ENCODE data around the gene PTPN14.
"Not testable (repeated sequence)": the region's sequence is repeated elsewhere in the genome, so short reads cannot be mapped to it uniquely, and the experiment has no call there.

PTPN14 gene

DNA sequence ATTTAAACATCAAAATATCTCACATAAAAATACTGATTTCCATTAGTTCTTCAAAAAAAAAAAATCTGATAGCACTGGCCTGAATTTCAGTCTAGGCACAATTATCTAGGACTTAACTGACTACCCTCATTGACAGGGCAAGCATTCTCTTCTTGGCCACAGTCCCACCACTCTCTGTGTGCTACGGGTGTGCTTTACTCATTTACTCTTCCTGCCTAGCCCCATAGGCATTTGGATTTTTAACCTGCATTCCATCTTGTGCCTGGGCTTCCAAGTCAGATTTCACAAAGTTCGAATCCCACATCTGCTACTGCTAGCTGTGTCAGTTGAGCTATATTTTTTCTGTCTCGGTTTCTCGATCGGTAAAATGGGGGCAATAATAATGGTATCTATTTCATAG lies 38.0 kb downstream of the PTPN14 start:
- no peak for DNase-seq

DNA sequence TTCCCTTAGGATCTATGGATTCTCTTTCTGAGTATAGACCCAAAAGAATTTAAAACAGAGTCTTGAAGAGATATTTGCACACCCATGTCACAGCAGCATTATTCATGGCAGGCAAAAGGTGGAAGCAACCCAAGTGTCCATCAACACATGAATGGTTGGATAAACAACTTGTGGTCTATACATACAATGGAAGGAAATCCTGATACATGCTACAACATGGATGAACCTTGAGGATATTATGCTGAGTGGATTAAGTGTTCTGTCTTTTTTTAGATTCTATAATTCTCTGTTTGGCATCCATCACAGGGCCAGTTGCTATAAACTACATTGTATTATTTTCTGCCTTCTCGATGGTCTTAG lies 39.8 kb downstream of the PTPN14 start:
- no peak for DNase-seq

GRCh38 chr1:214510914-214511638 lies 40.3 kb downstream of the PTPN14 start:
- DNase-seq = no peak

- no peak for DNase-seq
These were observed 40.9 kb downstream of the PTPN14 start for GRCh38 chr1:214510477-214510876.

DNA sequence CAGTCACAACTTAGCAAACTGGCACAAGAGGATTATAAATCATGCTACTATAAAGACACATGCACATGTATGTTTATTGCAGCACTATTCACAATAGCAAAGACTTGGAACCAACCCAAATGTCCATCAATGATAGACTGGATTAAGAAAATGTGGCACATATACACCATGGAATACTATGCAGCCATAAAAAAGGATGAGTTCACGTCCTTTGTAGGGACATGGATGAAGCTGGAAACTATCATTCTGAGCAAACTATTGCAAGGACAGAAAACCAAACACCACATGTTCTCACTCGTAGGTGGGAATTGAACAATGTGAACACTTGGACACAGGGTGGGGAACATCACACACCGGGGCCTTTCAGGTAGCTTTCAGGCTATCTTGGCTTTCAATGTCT lies 41.8 kb downstream of the PTPN14 start:
- DNase-seq = not testable (repeated sequence)

GRCh38 chr1:214506972-214507431 lies 44.4 kb downstream of the PTPN14 start:
- DNase-seq = no peak

DNA sequence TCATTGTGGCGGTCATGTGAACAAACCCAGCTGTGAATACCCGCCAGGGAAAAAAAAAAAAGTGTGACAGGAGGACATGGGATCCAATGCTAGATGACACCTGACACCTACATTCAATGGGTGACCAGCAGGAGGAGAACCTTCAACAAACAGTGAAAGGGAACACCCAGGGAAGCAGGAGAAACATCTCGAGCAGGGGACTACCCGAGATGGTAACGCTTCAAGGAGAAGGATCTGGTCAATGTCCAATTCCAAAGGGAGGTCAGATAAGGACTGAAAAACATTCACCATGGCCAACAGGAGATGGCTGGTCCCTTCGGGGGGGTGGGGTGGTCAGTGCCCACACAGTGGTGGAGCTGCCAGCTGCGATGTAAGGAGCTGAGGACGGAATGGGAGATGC lies 46.3 kb downstream of the PTPN14 start:
- DNase-seq = no peak

GRCh38 chr1:214504330-214504729 lies 47.1 kb downstream of the PTPN14 start:
- no peak for DNase-seq

- DNase-seq = no peak
These were observed 47.8 kb downstream of the PTPN14 start for GRCh38 chr1:214503553-214503952.

DNA sequence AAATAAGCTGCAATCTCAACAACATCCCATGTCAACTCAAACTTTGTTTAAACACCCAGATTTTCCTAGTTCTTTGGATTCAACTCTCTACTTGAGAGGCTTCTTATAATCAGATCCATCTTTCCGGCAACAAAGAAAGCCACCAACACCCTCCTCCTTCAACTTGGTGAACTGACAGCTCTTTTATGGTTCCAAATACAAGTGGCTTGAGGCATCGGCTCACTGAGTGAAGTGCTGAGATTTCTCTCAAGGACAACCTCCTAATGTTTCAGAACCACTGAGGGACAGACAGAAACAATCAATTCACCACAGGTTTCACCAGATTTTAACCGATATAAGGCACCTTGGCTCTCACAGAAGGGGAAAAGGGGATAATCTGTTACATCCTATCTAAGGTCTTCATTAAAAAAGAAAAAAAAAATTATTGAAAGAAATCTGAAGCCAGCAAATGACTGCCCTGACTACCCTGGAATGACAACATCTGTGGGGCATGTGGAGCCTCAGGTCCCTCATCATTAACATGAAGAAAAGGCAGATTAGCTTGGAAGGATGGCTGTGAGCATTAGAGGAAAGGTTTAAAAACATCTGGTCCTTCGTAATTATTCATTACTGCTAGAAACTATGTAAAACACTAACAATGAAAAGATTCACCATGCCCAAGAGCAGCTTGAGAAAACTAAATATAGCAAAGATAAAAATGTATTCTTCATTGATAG lies 50.9 kb downstream of the PTPN14 start:
- DNase-seq = no peak

DNA sequence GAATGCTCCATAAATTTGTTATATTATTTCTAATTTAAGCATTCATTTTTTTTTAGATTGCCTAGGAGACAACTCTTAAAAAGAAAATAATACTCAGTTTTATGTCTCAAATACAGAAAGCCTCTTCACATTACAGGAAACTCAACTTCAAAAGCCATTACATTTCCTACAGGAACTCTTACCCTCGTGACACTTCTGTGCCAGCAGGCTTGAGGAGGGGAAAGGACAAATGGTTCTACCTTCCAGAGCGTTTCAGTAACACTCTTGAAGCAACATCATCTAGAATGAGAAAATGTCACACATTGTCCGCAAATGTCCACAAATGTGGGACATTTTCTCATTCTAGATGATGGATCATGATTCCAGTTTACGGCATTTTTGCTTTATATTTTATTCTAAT lies 51.7 kb downstream of the PTPN14 start:
- DNase-seq = no peak

- DNase-seq = no peak
These were observed 53.4 kb downstream of the PTPN14 start for GRCh38 chr1:214498021-214498420.

- DNase-seq = no peak
These were observed 55.3 kb downstream of the PTPN14 start for GRCh38 chr1:214496126-214496525.

- no peak for DNase-seq
These were observed 56.7 kb downstream of the PTPN14 start for GRCh38 chr1:214494706-214495105.

DNA sequence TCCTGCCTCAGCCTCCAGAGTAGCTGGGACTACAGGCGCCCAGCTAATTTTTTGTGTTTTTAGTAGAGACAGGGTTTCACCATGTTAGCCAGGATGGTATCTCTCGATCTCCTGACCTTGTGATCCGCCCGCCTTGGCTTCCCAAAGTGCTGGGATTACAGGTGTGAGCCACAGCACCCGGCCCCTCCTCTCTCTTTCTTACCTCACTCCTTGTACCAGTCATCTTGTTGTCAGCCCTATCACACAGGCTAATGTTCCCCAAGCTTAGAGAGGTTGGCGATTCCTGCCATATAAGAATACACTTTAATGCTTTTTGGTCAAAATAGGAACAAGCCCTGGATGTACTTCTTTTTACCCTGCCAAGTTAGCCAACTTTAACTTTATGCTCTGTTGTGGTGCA lies 57.2 kb downstream of the PTPN14 start:
- not testable (repeated sequence) for DNase-seq

GRCh38 chr1:214493126-214493796 lies 58.1 kb downstream of the PTPN14 start:
- no peak for DNase-seq

DNA sequence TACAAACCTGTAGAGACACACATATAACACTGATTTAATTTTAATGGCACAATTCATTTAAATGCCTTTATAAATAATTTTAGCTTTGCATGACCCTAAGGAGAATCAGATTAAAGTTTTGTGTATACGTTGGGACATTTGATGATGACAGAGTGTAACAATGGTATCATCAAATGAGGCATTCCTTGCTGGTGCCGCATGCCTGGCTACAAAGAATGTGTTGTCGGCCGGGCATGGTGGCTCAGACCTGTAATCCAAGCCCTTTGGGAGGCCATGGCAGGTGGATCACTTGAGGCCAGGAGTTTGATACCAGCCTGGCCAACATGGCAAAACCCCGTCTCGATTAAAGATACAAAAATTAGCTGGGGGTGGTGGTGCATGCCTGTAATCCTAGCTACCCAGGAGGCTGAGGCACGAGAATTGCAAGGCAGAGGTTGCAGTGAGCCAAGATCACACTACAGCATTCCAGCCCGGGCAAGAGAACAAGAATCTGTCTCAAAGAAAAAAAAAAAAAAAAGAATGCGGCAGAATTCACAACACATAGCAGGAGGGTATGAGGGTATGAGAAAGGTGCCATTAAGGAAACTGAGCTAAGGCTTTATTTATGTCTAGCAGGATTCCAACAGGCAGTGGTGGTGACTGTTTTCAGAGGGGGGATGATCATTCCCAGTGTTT lies 58.9 kb downstream of the PTPN14 start:
- no peak for DNase-seq

GRCh38 chr1:214491468-214492146 lies 59.8 kb downstream of the PTPN14 start:
- DNase-seq = no peak

DNA sequence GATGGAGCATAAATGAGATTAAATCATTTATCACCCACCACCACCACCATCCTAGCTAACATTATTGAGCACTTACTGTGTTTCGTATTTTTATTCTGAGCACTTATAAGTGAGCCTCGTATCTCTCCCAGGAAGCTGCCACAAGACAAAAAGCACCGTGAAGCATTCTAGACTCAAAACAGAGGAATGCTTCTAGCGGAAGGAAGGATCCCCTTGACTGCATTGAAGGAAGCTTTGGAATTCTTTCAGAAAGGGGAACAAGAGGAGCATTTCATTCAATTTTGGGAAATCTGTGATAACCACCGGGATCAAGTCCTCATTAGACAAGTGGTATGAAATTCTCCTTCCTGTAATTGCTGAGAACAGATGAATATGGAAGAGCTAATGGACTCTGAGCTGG lies 66.3 kb downstream of the PTPN14 start:
- no peak for DNase-seq

GRCh38 chr1:214483180-214483579 lies 68.2 kb downstream of the PTPN14 start:
- not testable (repeated sequence) for DNase-seq

- not testable (repeated sequence) for DNase-seq
These were observed 69.3 kb downstream of the PTPN14 start for GRCh38 chr1:214481983-214482634.
